CD1c-positive myeloid dendritic cell (primary cell): ENCODE measurements around the gene DHX36.

Experiments used
- DNase-seq: peaks from one replicate; pipeline ENCODE4 v3.0.0-alpha.2; 2016; ENCODE audit errors: extremely low spot score

Gene DHX36

DNA sequence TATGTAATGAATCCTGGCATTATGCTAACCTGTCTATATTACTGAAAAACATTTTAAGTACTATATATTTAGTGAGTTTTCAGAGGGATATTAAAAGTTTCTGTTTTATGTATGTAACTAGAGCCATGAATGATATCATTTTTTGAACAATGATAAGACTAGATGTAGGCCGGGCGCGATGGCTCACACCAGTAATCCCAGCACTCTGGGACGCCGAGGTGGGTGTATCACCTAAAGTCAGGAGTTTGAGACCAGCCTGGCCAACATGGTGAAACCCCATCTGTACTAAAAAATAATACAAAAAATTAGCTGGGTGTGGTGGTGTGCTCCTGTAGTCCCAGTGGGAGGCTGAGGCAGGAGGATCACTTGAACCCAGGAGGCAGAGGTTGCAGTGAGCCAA, 34.1 kb downstream of the DHX36 start:
- no peak for DNase-seq

DNA sequence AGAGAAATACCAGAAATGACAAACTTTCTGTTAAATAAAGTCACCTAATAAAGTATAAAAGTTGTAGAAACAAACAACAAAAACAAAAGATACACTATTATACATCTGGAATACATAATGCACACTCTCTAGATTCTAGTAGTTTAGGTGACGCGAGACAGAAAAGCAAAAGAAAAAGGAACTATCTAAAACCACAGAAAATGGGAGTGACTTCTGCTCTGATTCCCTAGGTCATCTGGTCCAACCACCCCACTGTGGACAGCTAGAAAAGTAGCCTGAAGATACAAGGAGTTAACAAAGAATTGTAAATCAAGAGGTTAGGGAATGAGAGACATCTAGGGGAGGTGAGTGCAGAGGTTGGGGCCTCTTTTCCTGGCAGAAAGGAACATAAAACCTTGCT, 39.1 kb downstream of the DHX36 start:
- DNase-seq = peak; percentile 24

DNA sequence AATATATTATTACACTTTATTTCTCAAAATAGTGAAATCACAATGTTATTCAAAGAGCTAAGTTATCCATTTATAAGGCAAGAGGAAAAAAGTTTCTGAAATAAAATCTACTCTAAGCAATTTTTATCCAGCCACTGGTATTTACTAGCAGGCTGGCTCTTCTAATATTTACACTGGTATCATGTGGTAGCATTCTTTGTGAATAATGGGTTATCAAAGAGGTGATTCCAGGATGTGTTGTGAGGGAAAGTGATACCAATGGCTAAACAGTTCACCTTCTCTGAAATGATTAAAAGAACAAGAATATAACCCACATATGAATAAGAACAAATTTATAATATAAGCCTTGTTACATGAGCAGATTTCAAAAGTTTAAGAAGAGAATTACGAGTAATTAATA, 44.1 kb downstream of the DHX36 start:
- DNase-seq = no peak

- no peak for DNase-seq
Measured at GRCh38 chr3:154275965-154276364, 48.3 kb downstream of the DHX36 start.

- DNase-seq = no peak
Measured at GRCh38 chr3:154275292-154275691, 49.0 kb downstream of the DHX36 start.

- no peak for DNase-seq
Measured at GRCh38 chr3:154274348-154274747, 49.9 kb downstream of the DHX36 start.

GRCh38 chr3:154273381-154273780, 50.9 kb downstream of the DHX36 start:
- no peak for DNase-seq

- DNase-seq = no peak
Measured at GRCh38 chr3:154254527-154254926, 69.8 kb downstream of the DHX36 start.

DNA sequence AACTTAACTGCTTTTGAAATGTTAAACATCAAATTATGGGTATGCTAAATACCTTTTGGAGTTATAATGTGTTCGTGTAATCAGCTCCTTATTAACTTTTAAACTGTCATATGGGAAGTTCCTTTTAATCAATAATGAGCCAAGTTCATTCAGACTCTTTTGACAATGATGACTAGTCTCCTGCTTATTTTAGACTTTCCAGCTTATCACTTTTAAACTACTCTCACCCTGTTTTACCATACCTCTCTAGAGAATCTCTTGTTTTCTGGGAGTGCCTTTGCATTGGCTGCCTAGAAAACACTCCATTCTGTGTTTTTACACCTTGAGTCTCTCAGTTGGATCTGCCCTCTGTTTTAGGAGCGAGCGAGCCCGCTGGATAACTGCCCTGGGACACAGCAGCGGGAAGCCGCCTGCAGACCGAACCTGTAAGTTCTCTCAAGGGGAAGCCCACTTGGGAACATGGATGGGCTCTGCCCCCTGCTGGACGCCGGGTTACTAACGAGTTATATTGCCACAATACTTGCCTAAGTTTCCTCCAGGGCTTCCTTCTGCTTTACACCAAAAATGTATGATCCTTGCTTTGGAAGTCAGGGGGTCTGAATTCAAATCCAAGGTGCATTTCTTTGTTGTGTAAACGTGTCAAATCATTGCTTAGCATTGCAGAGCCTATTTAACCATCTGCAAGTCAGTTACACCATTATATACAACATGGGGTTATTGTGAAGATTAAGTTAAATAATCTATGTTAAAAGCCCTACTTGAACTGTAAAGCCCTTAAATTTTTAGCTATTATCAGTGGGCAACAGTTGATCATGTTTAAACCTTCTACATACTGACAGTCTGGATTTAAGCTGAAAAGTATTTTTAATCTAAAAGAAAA, 71.3 kb downstream of the DHX36 start:
- peak; percentile 79 for DNase-seq

DNA sequence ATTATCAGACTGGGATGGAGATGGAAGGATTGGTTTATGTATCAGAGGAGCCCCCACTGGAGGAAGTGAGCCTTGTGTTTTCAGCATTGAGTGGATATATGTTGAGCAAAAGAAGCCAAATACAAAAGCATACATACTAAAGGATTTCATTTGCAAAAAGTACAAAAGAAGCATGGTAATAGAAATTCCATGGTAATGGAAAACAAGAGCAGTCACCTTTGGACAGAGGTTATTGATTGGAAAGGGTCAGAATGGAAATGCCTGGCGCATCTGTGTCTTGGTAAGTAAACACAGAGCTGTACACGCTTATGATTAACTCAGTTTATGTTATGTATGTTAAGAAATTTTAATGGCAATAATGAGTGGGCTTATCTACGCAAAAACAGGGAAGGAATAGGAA, 72.7 kb downstream of the DHX36 start:
- DNase-seq = no peak

DNA sequence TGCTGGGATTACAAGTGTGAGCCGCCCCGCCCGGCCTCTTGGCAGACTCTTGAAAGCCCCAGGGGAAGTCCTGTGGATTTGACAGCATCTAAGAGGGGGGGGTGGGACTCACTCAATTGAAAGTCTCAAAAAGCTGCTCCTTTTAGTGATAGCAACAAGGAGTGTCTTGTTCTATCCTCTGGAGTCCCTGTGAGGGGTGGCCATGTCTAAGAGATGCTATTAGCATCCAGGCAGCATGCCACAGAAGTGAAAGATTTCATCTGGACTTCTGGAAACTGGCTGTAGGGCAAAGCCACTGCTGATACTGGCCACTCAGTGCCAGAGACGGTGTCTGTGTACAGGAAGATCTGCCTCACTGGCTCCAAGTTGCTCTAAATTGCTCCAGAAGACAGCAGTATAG, 74.0 kb downstream of the DHX36 start:
- no peak for DNase-seq

GRCh38 chr3:154247806-154248415, 76.4 kb downstream of the DHX36 start:
- DNase-seq = no peak

GRCh38 chr3:154244644-154245043, 79.6 kb downstream of the DHX36 start:
- DNase-seq = peak; percentile 12

- no peak for DNase-seq
Measured at GRCh38 chr3:154243353-154243752, 80.9 kb downstream of the DHX36 start.

DNA sequence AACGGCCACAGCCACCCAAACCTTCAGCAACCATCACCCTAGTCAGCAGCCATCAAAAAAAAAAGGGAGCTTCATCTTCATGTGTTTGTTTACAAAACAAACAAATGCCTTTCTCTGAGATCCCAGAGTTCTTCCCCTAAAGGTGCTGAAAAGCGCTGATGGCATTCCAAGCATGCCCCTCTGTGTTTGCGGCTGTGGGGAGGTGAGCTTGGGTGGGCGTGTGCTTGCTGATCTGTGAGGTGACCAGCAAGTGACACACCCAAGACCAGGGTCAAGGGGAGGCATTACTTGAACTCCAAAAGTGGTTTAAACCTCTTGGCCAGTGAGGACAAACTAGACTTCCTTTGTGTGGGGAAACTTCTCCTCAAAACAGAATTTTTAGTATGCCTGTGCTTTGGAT, 81.5 kb downstream of the DHX36 start:
- DNase-seq = no peak

- no peak for DNase-seq
Measured at GRCh38 chr3:154241496-154241895, 82.8 kb downstream of the DHX36 start.

- DNase-seq = no peak
Measured at GRCh38 chr3:154240235-154240634, 84.1 kb downstream of the DHX36 start.

- no peak for DNase-seq
Measured at GRCh38 chr3:154236331-154236730, 88.0 kb downstream of the DHX36 start.

DNA sequence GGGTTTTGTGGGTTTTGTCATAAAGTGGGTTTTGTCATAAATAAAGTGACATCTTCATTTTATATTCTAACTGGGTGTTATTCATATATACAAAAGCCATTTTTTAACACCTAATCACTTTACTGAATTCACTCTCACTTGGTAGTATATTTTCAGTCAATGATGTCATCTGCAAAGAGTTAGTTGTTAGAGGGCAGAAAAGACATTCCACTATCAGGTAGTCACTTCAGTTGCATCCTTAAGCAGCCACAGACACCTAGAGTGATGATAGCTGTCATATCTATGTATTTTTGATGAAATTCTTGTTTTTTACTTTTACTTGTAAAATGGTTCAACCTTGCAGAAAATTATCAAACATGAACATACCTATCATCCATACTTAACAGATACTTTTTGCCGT, 89.0 kb downstream of the DHX36 start:
- no peak for DNase-seq

GRCh38 chr3:154229217-154229590, 95.1 kb downstream of the DHX36 start:
- no peak for DNase-seq

DNA sequence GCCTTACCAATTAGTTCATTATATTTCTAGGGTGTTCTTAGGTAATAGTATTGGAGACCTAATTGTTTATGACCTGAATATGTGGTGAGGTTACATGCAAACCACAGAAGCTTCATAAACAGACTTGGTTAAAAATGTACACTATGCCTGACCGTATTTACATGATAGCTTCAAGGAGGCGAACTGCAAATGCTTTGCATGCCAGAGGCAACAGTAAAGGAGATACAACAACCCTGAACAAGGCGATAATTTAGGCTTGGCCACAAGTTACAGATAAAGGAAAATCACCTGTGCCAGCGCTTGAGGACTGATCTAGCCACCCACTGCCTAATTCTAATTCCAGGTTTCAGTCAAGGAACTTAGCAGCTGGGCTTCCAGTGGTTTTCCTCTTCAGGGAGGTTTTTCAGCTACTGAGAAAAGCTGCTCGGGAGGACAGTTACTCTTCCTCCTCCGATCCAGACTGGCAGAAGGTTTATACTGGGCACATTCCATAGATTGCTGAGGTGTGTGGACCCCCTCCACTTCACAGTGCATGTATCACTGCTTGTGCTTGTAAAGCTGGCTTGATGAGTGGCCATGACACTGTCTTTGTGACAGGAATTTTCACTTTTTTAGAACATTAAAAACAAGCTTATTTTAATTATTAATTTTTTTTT, 95.6 kb downstream of the DHX36 start:
- DNase-seq = no peak

GRCh38 chr3:154227531-154227930, 96.8 kb downstream of the DHX36 start:
- no peak for DNase-seq

DNA sequence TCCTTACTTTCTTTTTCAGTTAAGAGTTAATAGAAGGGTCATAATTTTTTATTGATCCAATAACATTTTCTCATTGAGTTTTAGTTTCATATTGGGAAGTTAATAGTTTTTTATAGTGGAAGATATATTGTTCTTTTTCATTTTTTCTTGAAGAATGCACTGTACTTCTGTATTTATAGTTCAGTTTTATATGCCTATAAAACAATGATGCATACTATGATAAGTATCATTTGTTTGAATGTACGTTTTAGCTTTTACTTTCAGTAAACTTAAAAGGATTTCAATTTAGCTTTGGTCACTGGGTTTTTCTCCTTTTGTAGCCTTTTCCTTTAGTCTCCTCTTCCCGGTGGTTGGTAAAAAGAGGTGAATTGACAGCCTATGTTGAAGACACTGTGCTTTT, 98.8 kb downstream of the DHX36 start:
- DNase-seq = no peak
